Measurements from ENCODE around the gene CHD6.

The CHD6 gene

GRCh38 chr20:41570557-41570956, 47.6 kb downstream of the CHD6 start:
- TF ChIP-seq REST (IDR thresholded peaks at IDR 0.05; ENCODE audit: insufficient replicate concordance, low read depth): no peak
- TF ChIP-seq CTCF (IDR thresholded peaks at IDR 0.05; ENCODE audit: insufficient read depth, low read length): no peak
- no peak for TF ChIP-seq POLR2AphosphoS5 (IDR thresholded peaks at IDR 0.05; ENCODE audit: low read depth)
- no peak for TF ChIP-seq SPI1 (IDR thresholded peaks at IDR 0.05; ENCODE audit: borderline replicate concordance, low read depth)
- no peak for TF ChIP-seq GABPA (IDR thresholded peaks at IDR 0.05; ENCODE audit: low read depth)
- no peak for DNase-seq (ENCODE audit: low read depth in 1 of 2, low spot score in 1 of 2)
- no peak overlapping the region for H3K27ac ChIP-seq (replicated peaks)

GRCh38 chr20:41567615-41568014, 50.6 kb downstream of the CHD6 start:
- Histone ChIP-seq H3K4me3 (replicated peaks; ENCODE audit: insufficient read depth, low read length) (no peak overlapping the region), H3K27ac (replicated peaks) (no peak overlapping the region)
- no peak for TF ChIP-seq GABPA (IDR thresholded peaks at IDR 0.05; ENCODE audit: low read depth)
- TF ChIP-seq POLR2AphosphoS5 (IDR thresholded peaks at IDR 0.05; ENCODE audit: low read depth): no peak
- TF ChIP-seq CTCF (IDR thresholded peaks at IDR 0.05; ENCODE audit: insufficient read depth, low read length): no peak
- TF ChIP-seq REST (IDR thresholded peaks at IDR 0.05; ENCODE audit: insufficient replicate concordance, low read depth): no peak
- no peak for TF ChIP-seq SPI1 (IDR thresholded peaks at IDR 0.05; ENCODE audit: borderline replicate concordance, low read depth)

More at GRCh38 chr20:41570557-41570956, 47.6 kb downstream of the CHD6 start:
- H3K4me3 ChIP-seq (replicated peaks; ENCODE audit: insufficient read depth, low read length): no peak overlapping the region
- H3K27me3 ChIP-seq (ENCODE audit: insufficient read depth, poor library complexity, severe bottlenecking): no peaks in the 10 kb centered on the region

GRCh38 chr20:41566896-41567527, 51.2 kb downstream of the CHD6 start:
- Histone ChIP-seq H3K4me3 (replicated peaks; ENCODE audit: insufficient read depth, low read length) (no peak overlapping the region), H3K27me3 (ENCODE audit: insufficient read depth, poor library complexity, severe bottlenecking) (no peaks in the 10 kb centered on the region), H3K27ac (replicated peaks) (no peak overlapping the region)
- DNase-seq (ENCODE audit: low read depth in 1 of 2, low spot score in 1 of 2): no peak
- TF ChIP-seq CTCF (IDR thresholded peaks at IDR 0.05; ENCODE audit: insufficient read depth, low read length) (no peak), POLR2AphosphoS5 (IDR thresholded peaks at IDR 0.05; ENCODE audit: low read depth) (no peak), GABPA (IDR thresholded peaks at IDR 0.05; ENCODE audit: low read depth) (no peak), REST (IDR thresholded peaks at IDR 0.05; ENCODE audit: insufficient replicate concordance, low read depth) (no peak), SPI1 (IDR thresholded peaks at IDR 0.05; ENCODE audit: borderline replicate concordance, low read depth) (no peak)

More at GRCh38 chr20:41567615-41568014, 50.6 kb downstream of the CHD6 start:
- DNase-seq (ENCODE audit: low read depth in 1 of 2, low spot score in 1 of 2): no peak
- no peaks in the 10 kb centered on the region for H3K27me3 ChIP-seq (ENCODE audit: insufficient read depth, poor library complexity, severe bottlenecking)
